Activated CD8-positive, alpha-beta T cell treated with anti-CD3 and anti-CD28 coated beads, Interleukin-2, amount 10 ng/mL, durations not matched to agents 7 days and 5 days (primary cell): ENCODE data around the gene CABP2. TPM values are rescaled to one million over a fixed set of nuclear protein-coding genes. Genes with fewer than 3 reads are reported as not detected.
"Not testable (repeated sequence)": the region's sequence is repeated elsewhere in the genome, so short reads cannot be mapped to it uniquely, and the experiment has no call there.

Experiments used
- ATAC-seq: fragments of 150-1000 bp; cut with Tn5 transposase; one replicate; pipeline ENCODE4 v1.10.0; 2021; ENCODE audit warnings: moderate library complexity
- CTCF ChIA-PET: fragments of 350-600 bp; sonication (Branson Sonifier 250); formaldehyde crosslinking; loops from one replicate; lab custom pipeline; 2021; ENCODE audit warnings: antibody characterized with exemption; lab: Charles Lee
- POLR2A ChIA-PET: fragments of 350-600 bp; sonication (Branson Sonifier 250); formaldehyde crosslinking; loops from one replicate; lab custom pipeline; 2021; ENCODE audit warnings: antibody characterized with exemption; lab: Charles Lee
- DNase-seq: peaks from one replicate; pipeline ENCODE4 v3.0.0-alpha.2; 2020
- H3K27ac Mint-ChIP-seq: one replicate; pipeline ENCODE4 v1.8.0; 2021; ENCODE audit warnings: mild to moderate bottlenecking, mixed read lengths
- H3K27me3 Mint-ChIP-seq: one replicate; pipeline ENCODE4 v1.8.0; 2021; ENCODE audit warnings: low read depth, mixed read lengths
- H3K36me3 Mint-ChIP-seq: one replicate; pipeline ENCODE4 v1.8.0; 2021; ENCODE audit warnings: low read depth, mixed read lengths
- H3K4me1 Mint-ChIP-seq: one replicate; pipeline ENCODE4 v1.8.0; 2021; ENCODE audit warnings: low read depth, mixed read lengths
- H3K4me3 Mint-ChIP-seq: one replicate; pipeline ENCODE4 v1.8.0; 2021; ENCODE audit warnings: mild to moderate bottlenecking, mixed read lengths
- H3K9me3 Mint-ChIP-seq: one replicate; pipeline ENCODE4 v1.8.0; 2022; ENCODE audit warnings: mixed read lengths; ENCODE audit not compliant: insufficient read depth
- microRNA-seq: library from miRNA; unstranded; fragments of <30 nt; microRNA quantifications from one replicate; pipeline ENCODE4 v1.2.0, GENCODE V29; 2022
- total RNA-seq, 2 experiments: library from RNA; stranded (reverse); gene quantifications; one replicate each; pipeline ENCODE4 v1.2.3, GENCODE V29; 2021

The CABP2 gene
- total RNA-seq, 2 experiments from 2014 or later: not detected

- ChIA-PET CTCF (interaction anchor here (0.7 to 2.9 kb wide), 8 partner anchors 14 to 132 kb away, joined by 3 to 9 read pairs (median 4); partner anchors contain the start of genes PITPNM1, PPP1CA, PTPRCAP and TMEM134), POLR2A (interaction anchor here (0.5 to 5.0 kb wide), 15 partner anchors 8 to 244 kb away, joined by 3 to 84 read pairs (median 3); partner anchors contain the start of genes GPR152, PITPNM1, PPP1CA and PTPRCAP)
- ATAC-seq: peak; percentile 87
Measured at GRCh38 chr11:67482827-67483798, 40.1 kb downstream of the CABP2 start, which contains the start of gene AIP. AIP (plus strand) TSS chr11:67483026; CDS start chr11:67483159, 133 bp downstream.

GRCh38 chr11:67482275-67482826 lies 40.9 kb downstream of the CABP2 start:
- Mint-ChIP-seq H3K36me3 (peaks cover 35% of the 10 kb centered on the region), H3K27me3 (peaks cover 5% of the 10 kb centered on the region), H3K27ac (peak overlapping the region; percentile 99), H3K4me3 (peak overlapping the region; percentile 93), H3K9me3 (no peaks in the 10 kb centered on the region), H3K4me1 (peaks cover 46% of the 10 kb centered on the region)
- no peak for DNase-seq
- ChIA-PET POLR2A (interaction anchor here (0.5 to 5.0 kb wide), 12 partner anchors 7 to 243 kb away, joined by 3 to 84 read pairs (median 4); partner anchors contain the start of genes PITPNM1, PPP1CA, PTPRCAP and TBC1D10C), CTCF (interaction anchor here (0.7 to 2.9 kb wide), 7 partner anchors 23 to 131 kb away, joined by 3 to 9 read pairs (median 4); partner anchors contain the start of genes PITPNM1, PPP1CA and PTPRCAP)
- ATAC-seq: peak; percentile 6

More at GRCh38 chr11:67482827-67483798, 40.1 kb downstream of the CABP2 start, which contains the start of gene AIP:
- peaks cover 43% of the 10 kb centered on the region for H3K36me3 Mint-ChIP-seq
- H3K27ac Mint-ChIP-seq: peak within 1 kb of the TSS; percentile 99
- H3K9me3 Mint-ChIP-seq: no peaks in the 10 kb centered on the region
- peaks cover 5% of the 10 kb centered on the region for H3K27me3 Mint-ChIP-seq
- peak; percentile 99 for DNase-seq
- H3K4me1 Mint-ChIP-seq: peaks cover 53% of the 10 kb centered on the region
- peak within 1 kb of the TSS; percentile 93 for H3K4me3 Mint-ChIP-seq

- H3K27ac Mint-ChIP-seq, H3K9me3 Mint-ChIP-seq, ATAC-seq, H3K4me3 Mint-ChIP-seq, CTCF ChIA-PET, H3K4me1 Mint-ChIP-seq, H3K27me3 Mint-ChIP-seq, DNase-seq, POLR2A ChIA-PET, H3K36me3 Mint-ChIP-seq: not testable (repeated sequence)
Measured at GRCh38 chr11:67477344-67478050, 45.7 kb downstream of the CABP2 start.

- DNase-seq, H3K27me3 Mint-ChIP-seq, H3K36me3 Mint-ChIP-seq, H3K27ac Mint-ChIP-seq, ATAC-seq, H3K4me3 Mint-ChIP-seq, H3K9me3 Mint-ChIP-seq, H3K4me1 Mint-ChIP-seq: not testable (repeated sequence)
- ChIA-PET POLR2A (interaction anchor here (0.9 kb wide), 1 partner anchor 40 kb away, joined by 3 read pairs; no protein-coding TSS in a partner anchor), CTCF (interaction anchor here (0.8 to 1.4 kb wide), 3 partner anchors 11 to 56 kb away, joined by 3 to 5 read pairs (median 3); partner anchors contain the start of gene RPS6KB2)
Measured at GRCh38 chr11:67476692-67477091, 46.6 kb downstream of the CABP2 start.

- DNase-seq: no peak
- H3K27ac Mint-ChIP-seq: no peak overlapping the region
- H3K9me3 Mint-ChIP-seq: no peaks in the 10 kb centered on the region
- no peak for ATAC-seq
- peaks cover 3% of the 10 kb centered on the region for H3K27me3 Mint-ChIP-seq
- CTCF ChIA-PET: no interaction called here
- H3K36me3 Mint-ChIP-seq: no peaks in the 10 kb centered on the region
- POLR2A ChIA-PET: interaction anchor here (0.9 to 8.7 kb wide), 2 partner anchors 8 to 12 kb away, joined by 3 to 70 read pairs; partner anchors contain the start of gene AIP
- peaks cover 11% of the 10 kb centered on the region for H3K4me1 Mint-ChIP-seq
- no peak overlapping the region for H3K4me3 Mint-ChIP-seq
Measured at GRCh38 chr11:67472882-67473281, 50.4 kb downstream of the CABP2 start.

- Mint-ChIP-seq H3K4me3 (no peak overlapping the region), H3K27ac (no peak overlapping the region), H3K4me1 (peaks cover 29% of the 10 kb centered on the region), H3K36me3 (peaks cover under 1% of the 10 kb centered on the region), H3K27me3 (no peaks in the 10 kb centered on the region), H3K9me3 (no peaks in the 10 kb centered on the region)
- no peak for ATAC-seq
- ChIA-PET POLR2A (interaction anchor here (0.8 to 8.7 kb wide), 4 partner anchors 14 to 63 kb away, joined by 4 to 103 read pairs (median 37); partner anchors contain the start of genes AIP and PTPRCAP), CTCF (interaction anchor here (0.9 to 3.2 kb wide), 3 partner anchors 11 to 64 kb away, joined by 3 to 21 read pairs (median 6); partner anchors contain the start of gene PTPRCAP)
- DNase-seq: no peak
Measured at GRCh38 chr11:67470337-67471002, 52.8 kb downstream of the CABP2 start.

GRCh38 chr11:67469508-67469811 lies 53.8 kb downstream of the CABP2 start:
- POLR2A ChIA-PET: interaction anchor here (0.7 to 8.7 kb wide), 6 partner anchors 15 to 60 kb away, joined by 3 to 103 read pairs (median 6); partner anchors contain the start of genes AIP and PTPRCAP
- peak overlapping the region; percentile 82 for H3K27ac Mint-ChIP-seq

More at GRCh38 chr11:67469508-67469811, 53.8 kb downstream of the CABP2 start:
- Mint-ChIP-seq H3K36me3 (peaks cover 4% of the 10 kb centered on the region), H3K4me1 (peaks cover 33% of the 10 kb centered on the region), H3K27me3 (no peaks in the 10 kb centered on the region), H3K9me3 (no peaks in the 10 kb centered on the region), H3K4me3 (peak overlapping the region; percentile 77)
- ATAC-seq (no peak), DNase-seq (no peak)
- CTCF ChIA-PET: interaction anchor here (0.6 to 3.2 kb wide), 6 partner anchors 9 to 65 kb away, joined by 3 to 21 read pairs (median 3); partner anchors contain the start of gene PTPRCAP

Small RNAs within 50 kb of the gene (microRNA-seq; reads per million reads assigned to microRNA genes)
- gene MIR6752: 1.7 reads per million

Other genes starting within 250 kb of the CABP2 start
- gene ANKRD13D, start 234.1 kb downstream of the CABP2 start, total RNA-seq: 100 to 1,000 TPM; 179 to 189 TPM
- 10 to 100 TPM; 12.0 to 13.0 TPM for gene SSH3, start 219.9 kb downstream of the CABP2 start, total RNA-seq
- gene POLD4, start 169.9 kb downstream of the CABP2 start, total RNA-seq: 10 to 100 TPM; 53.2 to 56.7 TPM
- under 1 TPM; 0.29 to 0.50 TPM for gene CLCF1, start 149.8 kb downstream of the CABP2 start, total RNA-seq
- gene RAD9A, start 131.5 kb downstream of the CABP2 start, total RNA-seq: 10 to 100 TPM; 59.5 to 60.4 TPM
- gene PPP1CA, start 121.6 kb downstream of the CABP2 start, total RNA-seq: 100 to 1,000 TPM; 429 to 434 TPM
- gene TBC1D10C, start 119.4 kb downstream of the CABP2 start, total RNA-seq: 100 to 1,000 TPM; 345 to 352 TPM
- 1 to 10 TPM; 4.8 to 4.9 TPM for gene CARNS1, start 107.8 kb downstream of the CABP2 start, total RNA-seq
- gene RPS6KB2, start 95.0 kb downstream of the CABP2 start, total RNA-seq: 10 to 100 TPM; 64.0 to 66.9 TPM
- gene PTPRCAP, start 85.8 kb downstream of the CABP2 start, total RNA-seq: 100 to 1,000 TPM; 445 to 447 TPM
- gene CORO1B, start 80.0 kb downstream of the CABP2 start, total RNA-seq: 100 to 1,000 TPM; 157 to 169 TPM
- not detected for gene GPR152, start 70.7 kb downstream of the CABP2 start, total RNA-seq
- 1 to 10 TPM; 1.6 to 1.9 TPM for gene CABP4, start 68.1 kb downstream of the CABP2 start, total RNA-seq
- gene TMEM134, start 54.2 kb downstream of the CABP2 start, total RNA-seq: 10 to 100 TPM; 39.6 to 42.5 TPM
- gene AIP, start 40.4 kb downstream of the CABP2 start, total RNA-seq: 100 to 1,000 TPM; 156 to 163 TPM
- 100 to 1,000 TPM; 110 to 117 TPM for gene PITPNM1, start 18.1 kb downstream of the CABP2 start, total RNA-seq
- 100 to 1,000 TPM; 168 to 175 TPM for gene CDK2AP2, start 15.3 kb downstream of the CABP2 start, total RNA-seq
- gene GSTP1, start 60.4 kb upstream of the CABP2 start, total RNA-seq: 100 to 1,000 TPM; 330 to 337 TPM
- 100 to 1,000 TPM; 250 to 258 TPM for gene NDUFV1, start 83.5 kb upstream of the CABP2 start, total RNA-seq
- gene NUDT8, start 106.5 kb upstream of the CABP2 start, total RNA-seq: 10 to 100 TPM; 18.6 to 20.1 TPM
- not detected for gene TBX10, start 116.3 kb upstream of the CABP2 start, total RNA-seq
- under 1 TPM; 0.61 to 0.73 TPM for gene ACY3, start 127.3 kb upstream of the CABP2 start, total RNA-seq
- not detected for gene ALDH3B2, start 151.2 kb upstream of the CABP2 start, total RNA-seq